A549 (cell line): ENCODE data around the gene ARMH3. TPM values are rescaled to one million over a fixed set of nuclear protein-coding genes. Genes with fewer than 3 reads are reported as not detected.

Source experiments
- ATAC-seq, 2 experiments: fragments of 200-7000 bp in 1 of 2; fragments of >200 bp in 1 of 2; cut with Nextera tagmentation in 1 of 2; cut with Tn5 transposase in 1 of 2; 3 replicates each; pipeline versions ENCODE4 v1.8.0 to v1.9.1; 2018 to 2020; ENCODE audit warnings: mild to moderate bottlenecking in 1 of 2, moderate library complexity in 1 of 2
- CTCF ChIA-PET: fragments of 300-600 bp; sonication (Branson Sonifier 250); formaldehyde crosslinking; extraction: SDS; loops from one replicate; lab custom pipeline; 2021; ENCODE audit warnings: antibody characterized with exemption, inconsistent platforms; lab: Yijun Ruan, JAX
- POLR2A ChIA-PET: fragments of 350-600 bp; formaldehyde crosslinking; extraction: SDS; loops from one replicate; lab custom pipeline; 2021; ENCODE audit warnings: antibody characterized with exemption, inconsistent platforms; lab: Yijun Ruan, JAX
- DNase-seq, 2 experiments: peaks; one replicate each; pipeline versions ENCODE4 v3.0.0 to v3.0.0-alpha.2; 2011 to 2016; ENCODE audit warnings: low read depth in 1 of 2, low spot score in 1 of 2
- FAIRE-seq: peaks from 2 replicates; lab custom pipeline; 2011; peaks lifted over from hg19 to GRCh38; lab: Jason Lieb, UNC
- H3K27ac ChIP-seq, 2 experiments: fragments of >200 bp; sonication (Bioruptor Twin); formaldehyde crosslinking; 3 replicates each; pipeline ENCODE4 v1.5.1; 2016 to 2017
- H3K4me1 ChIP-seq: fragments of >200 bp; sonication (Bioruptor Twin); formaldehyde crosslinking; 3 replicates; pipeline ENCODE4 v1.6.1; 2016
- H3K4me2 ChIP-seq: fragments of >200 bp; sonication (Bioruptor Twin); formaldehyde crosslinking; 3 replicates; pipeline ENCODE4 v1.6.1; 2016
- H3K4me3 ChIP-seq: fragments of >200 bp; sonication (Bioruptor Twin); formaldehyde crosslinking; 3 replicates; pipeline ENCODE4 v1.5.1; 2016
- H3K9me3 ChIP-seq: fragments of >200 bp; sonication (Bioruptor Twin); formaldehyde crosslinking; 3 replicates; pipeline ENCODE4 v1.6.1; 2016
- BCL3 ChIP-seq: fragments of >200 bp; sonication (Bioruptor Twin); formaldehyde crosslinking; IDR thresholded peaks from 3 replicates; pipeline ENCODE4 v1.6.1; 2016
- CEBPB ChIP-seq, 2 experiments: fragments of >200 bp in 1 of 2; sonication (Bioruptor Twin) in 1 of 2; formaldehyde crosslinking in 1 of 2; IDR thresholded peaks; 2 replicates each; pipeline ENCODE4 v1.6.1; 2012 to 2016
- CHD2 ChIP-seq: fragments of 150-350 bp; IDR thresholded peaks from 2 replicates; pipeline ENCODE4 v1.6.1; 2014; ENCODE audit warnings: low read length; ENCODE audit not compliant: partially characterized antibody
- CHD4 ChIP-seq: fragments of 200-600 bp; sonication (generic); IDR thresholded peaks from 2 replicates; pipeline ENCODE4 v1.6.1; 2016; ENCODE audit warnings: antibody characterized with exemption, mild to moderate bottlenecking, borderline replicate concordance
- EHF ChIP-seq: fragments of 250-450 bp; sonication (Bioruptor Pico); IDR thresholded peaks from 2 replicates; pipeline ENCODE4 v1.5.0; 2020; ENCODE audit warnings: mild to moderate bottlenecking
- EP300 ChIP-seq, 2 experiments: fragments of >200 bp; sonication (Bioruptor Twin); formaldehyde crosslinking; IDR thresholded peaks; 2 replicates in 1 of 2; 3 replicates in 1 of 2; pipeline ENCODE4 v1.6.1; 2016 to 2017
- ESRRA ChIP-seq: fragments of 150-350 bp; IDR thresholded peaks from 2 replicates; pipeline ENCODE4 v1.6.1; 2014; ENCODE audit warnings: mild to moderate bottlenecking, low read length, borderline replicate concordance
- FOXS1 ChIP-seq: fragments of 250-450 bp; sonication (Bioruptor Pico); IDR thresholded peaks from 2 replicates; pipeline ENCODE4 v1.5.0; 2020; ENCODE audit warnings: mild to moderate bottlenecking, moderate library complexity
- GATA3 ChIP-seq: IDR thresholded peaks from 2 replicates; pipeline ENCODE4 v1.6.1; 2012; ENCODE audit warnings: borderline replicate concordance
- HEYL ChIP-seq: fragments of 250-450 bp; sonication (Bioruptor Pico); IDR thresholded peaks from 2 replicates; pipeline ENCODE4 v1.8.0; 2021; ENCODE audit warnings: mild to moderate bottlenecking, moderate library complexity
- JUNB ChIP-seq: fragments of >200 bp; sonication (Bioruptor Twin); formaldehyde crosslinking; IDR thresholded peaks from 2 replicates; pipeline ENCODE4 v1.6.1; 2016
- KDM1A ChIP-seq: fragments of 200-600 bp; sonication (generic); IDR thresholded peaks from 2 replicates; pipeline ENCODE4 v1.6.1; 2016; ENCODE audit warnings: low read depth, mild to moderate bottlenecking
- MAFK ChIP-seq: fragments of 450-650 bp; IDR thresholded peaks from 2 replicates; pipeline ENCODE4 v1.6.1; 2014; ENCODE audit not compliant: partially characterized antibody
- MYC ChIP-seq: IDR thresholded peaks from 2 replicates; pipeline ENCODE4 v1.6.1; 2012; ENCODE audit warnings: mild to moderate bottlenecking, inconsistent platforms, low read length, improper control_type of control experiment, borderline replicate concordance
- NPAS2 ChIP-seq: fragments of 250-450 bp; sonication (Bioruptor Pico); IDR thresholded peaks from 2 replicates; pipeline ENCODE4 v1.8.0; 2022; ENCODE audit warnings: mild to moderate bottlenecking, moderate library complexity, borderline replicate concordance
- PHF8 ChIP-seq: fragments of 200-600 bp; sonication (generic); IDR thresholded peaks from 2 replicates; pipeline ENCODE4 v1.6.1; 2016; ENCODE audit warnings: low read depth, mild to moderate bottlenecking, antibody characterized with exemption, moderate library complexity, borderline replicate concordance
- POLR2AphosphoS2 ChIP-seq: conservative IDR thresholded peaks from 2 replicates; pipeline ENCODE4 v1.6.1; 2012; ENCODE audit warnings: low read length, improper control_type of control experiment, inconsistent platforms
- RAD21 ChIP-seq, 2 experiments: fragments of >200 bp in 1 of 2; sonication (Bioruptor Twin) in 1 of 2; formaldehyde crosslinking in 1 of 2; IDR thresholded peaks in 1 of 2; conservative IDR thresholded peaks in 1 of 2; 2 replicates in 1 of 2; 3 replicates in 1 of 2; pipeline ENCODE4 v1.6.1; 2012 to 2018; ENCODE audit warnings: inconsistent platforms in 1 of 2
- RCOR1 ChIP-seq: fragments of 150-350 bp; IDR thresholded peaks from 2 replicates; pipeline ENCODE4 v1.6.1; 2014; ENCODE audit warnings: antibody characterized with exemption, low read length, low read depth
- RNF2 ChIP-seq: fragments of 200-600 bp; sonication (generic); IDR thresholded peaks from 2 replicates; pipeline ENCODE4 v1.6.1; 2016; ENCODE audit warnings: low read depth, mild to moderate bottlenecking, antibody characterized with exemption, moderate library complexity, borderline replicate concordance
- SMC3 ChIP-seq: fragments of >200 bp; sonication (Bioruptor Twin); formaldehyde crosslinking; IDR thresholded peaks from 3 replicates; pipeline ENCODE4 v1.6.1; 2018; ENCODE audit warnings: inconsistent platforms
- ZFP36 ChIP-seq: fragments of 450-650 bp; IDR thresholded peaks from 2 replicates; pipeline ENCODE4 v1.6.1; 2014; ENCODE audit warnings: borderline replicate concordance; ENCODE audit not compliant: partially characterized antibody
- WGBS: methylation state at CpG from one replicate; pipeline ENCODE4 v1.1.6; 2017; ENCODE audit errors: missing lambda C conversion rate; 5-methylcytosine and 5-hydroxymethylcytosine counted together
- polyA plus RNA-seq, 4 experiments: library from polyadenylated mRNA; depleted of rRNA in 3 of 4; stranded (reverse); fragments of >200 nt; fragmentation: RNase III in 1 of 4; extraction: RNeasy Plus Mini Kit Qiagen cat#74134 plus additional on column Dnase treatment in 1 of 4; gene quantifications; 2 replicates in 3 of 4; 3 replicates in 1 of 4; pipeline ENCODE4 v1.2.3, GENCODE V29; 2011 to 2017
- TF ChIP-seq, protein P1 (sequence below): fragments of 250-450 bp; sonication (Bioruptor Pico); IDR thresholded peaks from 2 replicates; pipeline ENCODE4 v1.5.0; 2020; ENCODE audit warnings: low read depth, mild to moderate bottlenecking, moderate library complexity

The ARMH3 gene
- polyA plus RNA-seq, 2 of the 4 experiments (the other 2 are of a cell fraction), result 12.7 to 17.3 TPM

GRCh38 chr10:101995451-101996063 lies 60.4 kb downstream of the ARMH3 start (continued):
- TF ChIP-seq, protein P1, sequence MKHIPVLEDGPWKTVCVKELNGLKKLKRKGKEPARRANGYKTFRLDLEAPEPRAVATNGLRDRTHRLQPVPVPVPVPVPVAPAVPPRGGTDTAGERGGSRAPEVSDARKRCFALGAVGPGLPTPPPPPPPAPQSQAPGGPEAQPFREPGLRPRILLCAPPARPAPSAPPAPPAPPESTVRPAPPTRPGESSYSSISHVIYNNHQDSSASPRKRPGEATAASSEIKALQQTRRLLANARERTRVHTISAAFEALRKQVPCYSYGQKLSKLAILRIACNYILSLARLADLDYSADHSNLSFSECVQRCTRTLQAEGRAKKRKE (CRISPR knock-in tag), result no peak
- no peak for TF ChIP-seq RAD21 (conservative IDR thresholded peaks at IDR 0.05 in 1 of 2, IDR thresholded peaks at IDR 0.05 in 1 of 2)

DNA sequence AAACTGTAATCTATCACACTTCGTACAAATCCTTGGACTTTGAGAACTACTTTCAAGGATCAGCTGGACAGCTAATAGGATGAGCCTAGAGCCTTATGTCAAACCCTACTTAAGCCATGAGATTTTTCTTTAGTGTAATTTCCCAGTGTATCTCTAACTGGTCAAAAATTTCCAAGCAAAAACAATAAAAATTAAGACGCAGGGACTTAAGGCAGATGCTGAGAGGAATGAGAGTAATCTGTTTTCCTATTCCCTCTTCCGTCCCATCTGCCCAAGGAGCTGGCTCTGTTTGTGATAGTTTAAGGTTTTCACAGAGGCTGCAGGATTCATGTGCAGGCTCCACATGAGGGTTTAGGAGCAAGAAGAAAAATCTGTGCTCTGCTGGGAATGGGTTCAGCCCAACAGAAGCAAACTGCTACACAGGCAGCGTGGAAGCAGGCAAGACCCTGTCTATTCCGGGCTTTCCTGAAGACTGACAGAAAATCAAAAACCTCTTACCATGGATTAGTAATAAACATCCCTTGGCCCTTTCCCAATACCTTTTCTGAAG lies 62.2 kb downstream of the ARMH3 start:
- Histone ChIP-seq H3K9me3 (no peaks in the 10 kb centered on the region), H3K4me3 (no peak overlapping the region), H3K4me1 (peaks cover 17% of the 10 kb centered on the region), H3K4me2 (no peak overlapping the region), H3K27ac (no peak overlapping the region)
- 89% methylated on average over 5 of the region's 5 CpGs for WGBS
- ATAC-seq (no peak), FAIRE-seq (no peak), DNase-seq (no peak)
- POLR2A ChIA-PET, result no interaction called here
- CTCF ChIA-PET, result interaction anchor here (0.9 to 3.2 kb wide), 9 partner anchors 11 to 158 kb away, joined by 3 to 24 read pairs (median 4); partner anchors contain the start of gene KCNIP2
- TF ChIP-seq JUNB (no peak), EHF (no peak), RCOR1 (no peak), RNF2 (no peak), NPAS2 (no peak), FOXS1 (CRISPR knock-in tag) (no peak), ESRRA (no peak), BCL3 (no peak)

GRCh38 chr10:101993221-101993620 lies 62.8 kb downstream of the ARMH3 start:
- ChIA-PET POLR2A (no interaction called here), CTCF (interaction anchor here (0.7 to 3.2 kb wide), 10 partner anchors 16 to 158 kb away, joined by 3 to 24 read pairs (median 4); partner anchors contain the start of gene KCNIP2)
- Histone ChIP-seq H3K4me1 (peaks cover 17% of the 10 kb centered on the region), H3K9me3 (no peaks in the 10 kb centered on the region), H3K4me3 (no peak overlapping the region), H3K4me2 (no peak overlapping the region), H3K27ac (no peak overlapping the region)
- no peak for FAIRE-seq
- 95% methylated on average over 4 of the region's 4 CpGs for WGBS
- TF ChIP-seq MAFK, result no peak
- TF ChIP-seq ESRRA, result no peak
- TF ChIP-seq GATA3, result no peak
- no peak for TF ChIP-seq MYC
- no peak for TF ChIP-seq HEYL
- TF ChIP-seq POLR2AphosphoS2, result no peak
- no peak for TF ChIP-seq SMC3
- TF ChIP-seq CEBPB (IDR thresholded peaks at IDR 0.05), result no peak
- no peak for TF ChIP-seq EP300 (IDR thresholded peaks at IDR 0.05)
- TF ChIP-seq BCL3, result no peak
- TF ChIP-seq KDM1A, result no peak
- no peak for TF ChIP-seq CHD2
- TF ChIP-seq RCOR1, result no peak
- TF ChIP-seq ZFP36, result no peak
- TF ChIP-seq PHF8, result no peak
- TF ChIP-seq JUNB, result no peak
- TF ChIP-seq CHD4, result no peak
- ATAC-seq, result no peak
- no peak for DNase-seq
